ENCODE results near the gene TNPO2. TPM values are rescaled to one million over a fixed set of nuclear protein-coding genes. Genes with fewer than 3 reads are reported as not detected.

The TNPO2 gene
- polyA plus RNA-seq, 1 experiment: 77.3 TPM

DNA sequence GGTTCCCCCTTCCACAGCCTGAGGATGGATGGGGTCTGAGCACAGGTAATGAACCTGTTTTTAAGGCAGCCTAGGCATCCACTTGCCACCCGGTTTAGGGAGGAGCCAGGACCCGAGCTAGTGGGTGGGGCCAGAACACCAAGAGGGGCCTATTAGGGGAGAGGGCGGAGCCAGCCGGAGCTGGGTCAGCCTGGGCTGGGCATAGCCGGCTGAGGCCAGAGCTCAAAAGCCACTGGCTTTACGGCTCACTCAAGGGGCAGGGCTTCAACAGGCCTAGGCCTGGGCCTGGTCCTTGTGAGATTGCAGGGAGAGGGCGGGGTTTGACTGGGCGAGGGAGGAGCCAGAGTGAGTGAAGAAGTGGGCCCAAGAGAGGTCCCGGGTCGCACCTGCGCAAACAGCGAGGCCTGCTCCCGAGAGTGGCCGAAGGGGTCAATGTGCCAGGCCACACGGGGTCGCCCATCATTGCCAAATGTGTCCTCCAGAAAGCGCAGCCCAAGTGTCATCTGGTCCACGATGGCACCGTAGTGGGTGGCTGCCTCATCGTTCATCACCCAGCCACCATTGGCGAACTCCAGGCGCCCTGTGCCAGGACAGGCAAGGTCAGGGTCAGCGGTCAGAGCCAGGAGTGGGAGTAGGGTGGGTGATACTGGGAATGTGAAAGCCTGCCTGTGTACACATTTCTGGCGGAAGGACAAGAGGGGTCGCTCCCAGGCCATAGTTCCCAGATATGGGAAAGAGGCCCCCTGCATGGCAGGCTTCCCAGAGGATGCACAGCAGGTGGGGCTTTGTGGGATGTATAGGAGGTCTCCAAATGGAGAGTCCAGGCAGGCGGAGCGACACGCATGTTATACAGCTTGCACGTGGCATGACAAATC, 59.1 kb downstream of the TNPO2 start:
- ChIA-PET POLR2A (no interaction called here), CTCF (interaction anchor here (0.7 to 0.9 kb wide), 2 partner anchors 12 to 183 kb away, joined by 3 read pairs; no protein-coding TSS in a partner anchor)
- no peak for TF ChIP-seq CTCF (IDR thresholded peaks at IDR 0.05; ENCODE audit: insufficient read depth, low read depth, low read length)
- peaks cover 14% of the 10 kb centered on the region for H3K36me3 ChIP-seq (ENCODE audit: control insufficient read depth, insufficient read depth, low read length)
- H3K4me3 ChIP-seq (ENCODE audit: low read depth, low read length): no peak overlapping the region
- H3K27me3 ChIP-seq (ENCODE audit: control insufficient read depth, insufficient read depth, low read length): no peaks in the 10 kb centered on the region
- DNase-seq (ENCODE audit: low read depth): no peak

GRCh38 chr19:12660980-12661379, 62.8 kb downstream of the TNPO2 start:
- no peak for TF ChIP-seq CTCF (IDR thresholded peaks at IDR 0.05; ENCODE audit: insufficient read depth, low read depth, low read length)
- ChIA-PET CTCF (interaction anchor here (0.6 to 1.1 kb wide), 2 partner anchors 12 to 296 kb away, joined by 3 to 5 read pairs; partner anchors contain the start of gene ZNF442), POLR2A (no interaction called here)
- no peak for DNase-seq (ENCODE audit: low read depth)
- Histone ChIP-seq H3K27me3 (ENCODE audit: control insufficient read depth, insufficient read depth, low read length) (no peaks in the 10 kb centered on the region), H3K36me3 (ENCODE audit: control insufficient read depth, insufficient read depth, low read length) (peaks cover 20% of the 10 kb centered on the region), H3K4me3 (ENCODE audit: low read depth, low read length) (no peak overlapping the region)

GRCh38 chr19:12657966-12658365, 65.8 kb downstream of the TNPO2 start:
- H3K36me3 ChIP-seq (ENCODE audit: control insufficient read depth, insufficient read depth, low read length): peaks cover 14% of the 10 kb centered on the region
- no peaks in the 10 kb centered on the region for H3K27me3 ChIP-seq (ENCODE audit: control insufficient read depth, insufficient read depth, low read length)
- ChIA-PET POLR2A (no interaction called here), CTCF (interaction anchor here (0.6 to 1.7 kb wide), 3 partner anchors 9 to 92 kb away, joined by 3 read pairs; no protein-coding TSS in a partner anchor)
- H3K4me3 ChIP-seq (ENCODE audit: low read depth, low read length): no peak overlapping the region
- no peak for DNase-seq (ENCODE audit: low read depth)
- no peak for TF ChIP-seq CTCF (IDR thresholded peaks at IDR 0.05; ENCODE audit: insufficient read depth, low read depth, low read length)

- CTCF ChIA-PET: interaction anchor here (1.7 kb wide), 1 partner anchor 11 kb away, joined by 3 read pairs; no protein-coding TSS in a partner anchor
- no peak for DNase-seq (ENCODE audit: low read depth)
These were observed 66.7 kb downstream of the TNPO2 start for GRCh38 chr19:12656899-12657571.

More at GRCh38 chr19:12656899-12657571, 66.7 kb downstream of the TNPO2 start:
- POLR2A ChIA-PET: no interaction called here
- H3K4me3 ChIP-seq (ENCODE audit: low read depth, low read length): no peak overlapping the region
- no peak for TF ChIP-seq CTCF (IDR thresholded peaks at IDR 0.05; ENCODE audit: insufficient read depth, low read depth, low read length)
- no peaks in the 10 kb centered on the region for H3K27me3 ChIP-seq (ENCODE audit: control insufficient read depth, insufficient read depth, low read length)
- H3K36me3 ChIP-seq (ENCODE audit: control insufficient read depth, insufficient read depth, low read length): peaks cover 14% of the 10 kb centered on the region
